ENCODE data around the gene HEPHL1. TPM values are rescaled to one million over a fixed set of nuclear protein-coding genes. Genes with fewer than 3 reads are reported as not detected.

HEPHL1 gene
- total RNA-seq, 3 donors from 2014 or later: 0.15 to 0.33 TPM; not detected in 1

DNA sequence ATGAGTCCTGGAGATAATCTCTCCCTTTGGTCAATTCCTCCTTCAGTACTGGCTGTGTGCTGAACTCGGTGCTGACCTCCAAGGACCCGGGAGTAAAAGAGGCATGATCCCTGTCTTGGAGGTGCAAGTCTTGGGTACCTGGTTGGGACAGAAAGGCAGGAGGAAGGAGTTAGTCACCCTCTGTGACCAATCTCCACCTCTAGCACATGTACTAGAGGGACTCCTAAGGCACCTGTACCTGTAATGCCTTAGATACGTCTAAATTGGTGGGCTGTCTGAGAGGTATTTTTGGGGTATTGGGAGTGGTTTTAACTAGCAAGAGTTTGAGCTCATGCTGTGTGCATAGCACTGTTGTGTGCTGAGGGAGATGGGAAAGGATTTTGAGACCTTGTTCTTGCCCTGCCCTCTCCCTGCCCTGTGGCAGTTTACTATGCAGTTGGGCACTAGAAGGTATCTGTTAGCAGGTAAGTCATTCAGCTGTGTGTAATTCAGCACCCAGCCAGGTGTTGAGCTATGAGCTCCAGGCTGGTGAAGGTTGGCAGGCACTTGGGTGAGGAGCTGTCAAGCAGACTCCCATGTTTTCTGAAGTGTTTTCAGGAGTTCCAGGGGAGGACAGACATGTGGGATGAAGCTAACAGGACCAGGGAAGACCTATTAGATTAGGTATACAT, 110.0 kb downstream of the HEPHL1 start:
- Histone ChIP-seq H3K27ac (peak overlapping the region; percentile 89 to 93), H3K4me3 (peak overlapping the region; percentile 2 to 82 (median 75))

DNA sequence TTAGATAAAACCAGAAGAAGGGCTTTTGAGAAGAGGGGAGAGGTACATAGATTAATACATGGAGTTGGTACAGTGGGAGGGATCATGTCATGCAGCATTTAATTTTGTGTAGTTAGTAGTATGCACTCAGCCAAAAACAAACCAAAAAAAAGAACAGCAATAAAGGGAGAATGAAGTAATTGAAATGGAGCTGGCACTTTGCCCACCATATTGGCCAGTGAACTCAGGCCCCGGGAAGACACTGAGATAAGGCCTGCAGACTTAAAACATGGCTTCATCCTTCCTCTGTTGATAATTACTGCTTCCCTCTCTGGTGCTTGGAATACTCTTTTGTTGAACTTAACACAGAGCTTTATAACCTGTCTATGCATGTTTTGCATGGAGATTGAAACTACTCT, 110.6 kb downstream of the HEPHL1 start:
- H3K9me3 ChIP-seq: no peaks in the 10 kb centered on the region
- intact Hi-C loops (cut with DNase I; ENCODE audit: low total_unique reads): no loop called here
- TF ChIP-seq POLR2AphosphoS5 (IDR thresholded peaks at IDR 0.05) (no peak), POLR2A (IDR thresholded peaks at IDR 0.05) (no peak)
- no peaks in the 10 kb centered on the region for H3K36me3 ChIP-seq
- H3K4me1 ChIP-seq: peaks cover 0 to 2% of the 10 kb centered on the region in 2 donors
- DNase-seq (ENCODE audit: low spot score in 2 of 2): no peak
- H3K27ac ChIP-seq: peak overlapping the region; percentile 89 to 93
- H3K27me3 ChIP-seq: no peaks in the 10 kb centered on the region
- H3K4me3 ChIP-seq: peak overlapping the region in 1 of 3 donors; percentile 75

More for the DNA sequence above, 110.0 kb downstream of the HEPHL1 start:
- Histone ChIP-seq H3K9me3 (no peaks in the 10 kb centered on the region), H3K36me3 (no peaks in the 10 kb centered on the region), H3K4me1 (peaks cover 0 to 2% of the 10 kb centered on the region in 2 donors), H3K27me3 (no peaks in the 10 kb centered on the region)
- no peak for DNase-seq (ENCODE audit: low spot score in 2 of 2)
- TF ChIP-seq POLR2A (IDR thresholded peaks at IDR 0.05): no peak
- TF ChIP-seq, protein P1, sequence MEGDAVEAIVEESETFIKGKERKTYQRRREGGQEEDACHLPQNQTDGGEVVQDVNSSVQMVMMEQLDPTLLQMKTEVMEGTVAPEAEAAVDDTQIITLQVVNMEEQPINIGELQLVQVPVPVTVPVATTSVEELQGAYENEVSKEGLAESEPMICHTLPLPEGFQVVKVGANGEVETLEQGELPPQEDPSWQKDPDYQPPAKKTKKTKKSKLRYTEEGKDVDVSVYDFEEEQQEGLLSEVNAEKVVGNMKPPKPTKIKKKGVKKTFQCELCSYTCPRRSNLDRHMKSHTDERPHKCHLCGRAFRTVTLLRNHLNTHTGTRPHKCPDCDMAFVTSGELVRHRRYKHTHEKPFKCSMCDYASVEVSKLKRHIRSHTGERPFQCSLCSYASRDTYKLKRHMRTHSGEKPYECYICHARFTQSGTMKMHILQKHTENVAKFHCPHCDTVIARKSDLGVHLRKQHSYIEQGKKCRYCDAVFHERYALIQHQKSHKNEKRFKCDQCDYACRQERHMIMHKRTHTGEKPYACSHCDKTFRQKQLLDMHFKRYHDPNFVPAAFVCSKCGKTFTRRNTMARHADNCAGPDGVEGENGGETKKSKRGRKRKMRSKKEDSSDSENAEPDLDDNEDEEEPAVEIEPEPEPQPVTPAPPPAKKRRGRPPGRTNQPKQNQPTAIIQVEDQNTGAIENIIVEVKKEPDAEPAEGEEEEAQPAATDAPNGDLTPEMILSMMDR (IDR thresholded peaks at IDR 0.05): no peak
- no peak for TF ChIP-seq POLR2AphosphoS5 (IDR thresholded peaks at IDR 0.05)
- intact Hi-C loops (cut with DNase I; ENCODE audit: low total_unique reads): no loop called here

DNA sequence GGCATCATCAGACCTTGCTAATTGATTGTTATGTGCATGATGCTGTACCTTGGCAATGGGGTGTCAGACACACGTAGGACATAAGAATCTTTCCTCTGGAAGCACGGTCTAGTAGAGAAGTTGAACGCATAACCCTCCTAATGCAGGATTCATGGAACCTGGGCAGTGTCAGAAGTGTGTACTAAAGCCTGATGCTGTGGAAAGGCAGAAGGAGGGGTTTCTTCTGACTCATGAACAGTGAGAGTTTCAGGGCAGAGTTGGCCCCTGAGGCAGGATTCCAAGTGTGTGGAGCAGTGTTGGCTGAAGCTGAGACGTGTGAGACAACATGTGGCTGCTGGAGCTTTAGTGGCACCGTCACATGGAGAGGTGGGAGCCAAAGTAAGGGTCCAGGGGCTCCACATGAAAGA, 111.0 kb downstream of the HEPHL1 start:
- no peaks in the 10 kb centered on the region for H3K36me3 ChIP-seq
- no peaks in the 10 kb centered on the region for H3K27me3 ChIP-seq
- peaks cover 0 to 2% of the 10 kb centered on the region in 2 donors for H3K4me1 ChIP-seq
- H3K4me3 ChIP-seq: no peak overlapping the region
- no peaks in the 10 kb centered on the region for H3K9me3 ChIP-seq
- intact Hi-C loops (cut with DNase I; ENCODE audit: low total_unique reads): no loop called here
- no peak for TF ChIP-seq POLR2A (IDR thresholded peaks at IDR 0.05)
- TF ChIP-seq POLR2AphosphoS5 (IDR thresholded peaks at IDR 0.05): no peak
- TF ChIP-seq, protein P1 (IDR thresholded peaks at IDR 0.05): no peak
- no peak for DNase-seq (ENCODE audit: low spot score in 2 of 2)
- H3K27ac ChIP-seq: peak overlapping the region in 1 of 2 donors; percentile 93

DNA sequence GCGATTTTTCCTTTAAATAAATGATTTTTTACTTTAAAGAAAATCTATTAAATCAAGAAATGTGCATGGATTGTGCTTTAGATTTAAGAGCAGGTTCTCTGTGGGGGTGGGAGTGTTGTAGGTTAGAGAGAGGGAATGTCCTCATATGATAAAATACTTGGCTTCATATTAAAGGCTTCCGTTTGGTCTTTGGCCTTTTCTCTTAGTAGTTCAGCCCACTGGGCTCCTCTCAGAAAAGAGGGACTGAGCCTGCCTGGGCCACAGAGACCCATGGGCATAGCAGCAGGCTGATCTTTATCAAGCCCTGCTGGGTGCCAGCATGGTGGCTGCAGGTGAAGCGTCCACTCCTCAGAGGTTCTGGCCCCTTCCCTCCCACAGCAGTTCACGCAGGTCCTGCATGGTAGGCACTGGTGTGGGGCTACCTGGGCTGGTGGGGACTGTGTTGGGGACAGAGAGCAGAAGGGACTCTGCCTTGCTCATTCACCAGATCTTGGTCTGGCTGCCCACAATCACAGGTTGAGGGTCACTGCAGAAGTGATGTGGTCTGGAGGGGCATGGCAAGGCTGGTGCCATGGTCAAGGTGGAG, 111.8 kb downstream of the HEPHL1 start:
- TF ChIP-seq, protein P1 (IDR thresholded peaks at IDR 0.05): no peak
- TF ChIP-seq POLR2AphosphoS5 (IDR thresholded peaks at IDR 0.05) (no peak), POLR2A (IDR thresholded peaks at IDR 0.05) (no peak)
- peak overlapping the region in 1 of 2 donors; percentile 33 for H3K27ac ChIP-seq
- intact Hi-C loops (cut with DNase I; ENCODE audit: low total_unique reads): no loop called here
- H3K4me1 ChIP-seq: no peaks in the 10 kb centered on the region
- no peak for DNase-seq (ENCODE audit: low spot score in 2 of 2)
- no peaks in the 10 kb centered on the region for H3K27me3 ChIP-seq
- H3K36me3 ChIP-seq: no peaks in the 10 kb centered on the region
- H3K4me3 ChIP-seq: no peak overlapping the region
- no peaks in the 10 kb centered on the region for H3K9me3 ChIP-seq

DNA sequence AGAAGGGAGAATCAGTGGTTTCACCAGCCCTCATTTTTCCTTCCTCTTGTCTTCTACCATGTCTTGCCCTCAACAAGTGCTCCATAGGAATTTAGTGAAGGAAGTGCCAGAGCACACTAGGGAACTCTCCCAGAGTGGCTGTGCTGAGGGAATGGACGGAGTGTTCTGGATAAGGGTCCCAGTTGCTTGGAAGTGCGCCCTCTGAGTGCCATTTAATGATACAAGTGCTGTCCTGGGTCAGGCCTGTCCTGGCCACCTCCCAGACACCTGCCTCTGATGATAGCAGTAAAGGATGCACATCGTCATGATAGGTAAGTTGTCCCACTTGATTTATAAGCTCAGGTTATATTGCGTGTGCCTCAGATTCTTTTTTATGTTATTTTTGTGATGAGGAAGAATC, 112.6 kb downstream of the HEPHL1 start:
- H3K4me1 ChIP-seq: no peaks in the 10 kb centered on the region
- no peak for TF ChIP-seq POLR2AphosphoS5 (IDR thresholded peaks at IDR 0.05)
- TF ChIP-seq POLR2A (IDR thresholded peaks at IDR 0.05): no peak
- TF ChIP-seq, protein P1 (IDR thresholded peaks at IDR 0.05): no peak
- peak overlapping the region in 1 of 2 donors; percentile 33 for H3K27ac ChIP-seq
- H3K9me3 ChIP-seq: no peaks in the 10 kb centered on the region
- no peak overlapping the region for H3K4me3 ChIP-seq
- no peak for DNase-seq (ENCODE audit: low spot score in 2 of 2)
- no peaks in the 10 kb centered on the region for H3K27me3 ChIP-seq
- no peaks in the 10 kb centered on the region for H3K36me3 ChIP-seq
- intact Hi-C loops (cut with DNase I; ENCODE audit: low total_unique reads): no loop called here

All from breast epithelium (tissue), 4 donors.